MV-4-11 (cell line): ENCODE measurements around the gene HECTD1.
"Not testable (repeated sequence)": the region's sequence is repeated elsewhere in the genome, so short reads cannot be mapped to it uniquely, and the experiment has no call there.

ENCODE experiments used
- DNase-seq: peaks from one replicate; lab custom pipeline; 2025; lab: John Stamatoyannopoulos, UW

The HECTD1 gene

DNA sequence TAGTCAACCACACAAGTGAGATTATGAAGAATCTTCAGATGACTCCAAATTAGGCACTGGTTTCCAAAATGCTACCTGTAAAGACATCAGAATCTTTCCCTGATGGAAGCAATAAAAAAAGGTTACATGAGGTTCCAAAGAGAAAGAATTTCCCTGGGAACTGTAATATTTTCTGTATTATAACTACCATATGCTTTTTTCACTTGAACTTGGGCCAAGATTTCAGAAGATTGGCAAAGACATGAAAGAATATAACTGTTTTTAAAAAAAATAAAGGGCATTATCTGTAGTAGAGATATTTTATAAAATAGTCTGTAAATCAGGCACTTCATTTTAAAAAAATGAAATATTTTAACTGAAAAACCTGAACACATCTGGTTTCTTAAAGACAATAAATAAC, 12.9 kb downstream of the HECTD1 start:
- DNase-seq: no peak

DNA sequence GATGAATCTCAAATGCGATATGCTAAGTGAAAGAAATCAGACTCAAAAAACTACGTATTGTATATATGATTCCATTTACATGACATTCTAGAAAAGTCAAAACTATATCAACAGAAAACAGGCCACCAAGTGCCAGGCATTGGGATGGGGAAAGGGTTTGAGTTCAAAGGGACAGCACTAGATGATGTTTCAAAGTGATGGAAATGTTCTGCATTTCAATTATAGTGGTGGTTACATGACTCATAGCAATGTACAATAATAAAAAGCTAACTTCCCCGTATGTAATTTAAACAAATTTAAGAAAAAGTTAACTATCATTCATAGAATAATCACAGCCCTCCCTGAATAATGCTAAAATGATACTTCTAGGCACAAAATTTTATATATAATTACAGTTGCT, 13.5 kb downstream of the HECTD1 start:
- DNase-seq: peak; percentile 51

DNA sequence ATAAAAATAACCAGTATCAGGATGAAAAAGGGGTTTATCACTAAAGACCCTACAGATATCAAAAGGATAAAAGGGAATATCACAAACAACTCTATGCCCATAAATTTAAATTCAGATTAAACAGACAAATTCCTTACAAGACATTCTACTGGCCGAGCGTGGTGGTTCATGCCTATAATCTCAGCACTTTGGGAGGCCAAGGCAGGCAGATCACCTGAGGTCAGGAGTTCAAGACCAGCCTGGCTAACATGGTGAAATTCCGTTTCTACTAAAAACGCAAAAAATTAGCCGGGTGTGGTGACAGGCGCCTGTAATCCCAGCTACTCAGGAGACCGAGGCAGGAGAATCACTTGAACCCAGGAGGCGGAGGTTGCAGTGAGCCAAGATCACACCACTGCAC, 15.0 kb downstream of the HECTD1 start:
- not testable (repeated sequence) for DNase-seq

DNA sequence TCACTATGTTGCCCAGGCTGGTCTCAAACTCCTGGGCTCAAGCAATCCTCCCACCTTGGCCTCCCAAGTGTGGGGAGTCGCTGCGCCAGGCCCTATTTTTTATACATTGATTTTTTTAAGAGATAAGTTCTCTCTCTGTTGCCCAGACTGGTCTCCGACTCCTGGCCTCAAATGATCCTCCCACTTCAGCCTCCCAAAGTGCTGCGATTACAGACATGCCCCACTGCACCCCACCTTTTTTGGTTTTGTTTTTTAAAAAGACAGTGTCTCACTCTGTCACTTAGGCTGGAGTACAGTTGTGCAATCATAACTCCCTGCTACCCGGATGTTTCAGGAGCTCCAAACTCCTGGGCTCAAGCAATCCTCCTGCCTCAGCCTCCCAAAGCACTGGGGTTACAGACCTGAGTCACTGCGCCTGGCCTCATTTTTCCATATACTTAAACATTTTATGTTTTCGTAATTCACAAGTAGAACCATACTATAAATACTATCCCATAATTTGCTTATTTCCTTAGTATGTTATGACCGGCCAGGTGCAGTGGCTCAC, 16.8 kb downstream of the HECTD1 start:
- DNase-seq: no peak

DNA sequence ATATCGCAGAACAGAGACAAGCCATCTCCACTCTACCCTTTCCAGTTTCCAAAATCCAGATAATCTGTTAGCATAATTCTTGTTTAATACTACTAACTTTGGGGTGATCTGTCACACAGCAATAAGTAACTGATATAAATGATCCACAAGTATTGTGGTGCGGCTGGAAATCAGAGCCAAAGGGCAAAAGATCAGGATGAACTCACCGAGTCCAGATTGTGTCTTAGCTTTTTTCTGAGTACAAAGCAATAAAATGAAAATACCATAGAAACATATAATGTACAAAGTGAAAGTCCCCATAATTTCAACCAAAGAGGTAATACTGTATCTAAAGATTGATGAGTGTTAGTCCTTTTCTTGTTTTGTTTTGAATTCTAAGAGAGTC, 17.4 kb downstream of the HECTD1 start:
- DNase-seq: no peak

DNA sequence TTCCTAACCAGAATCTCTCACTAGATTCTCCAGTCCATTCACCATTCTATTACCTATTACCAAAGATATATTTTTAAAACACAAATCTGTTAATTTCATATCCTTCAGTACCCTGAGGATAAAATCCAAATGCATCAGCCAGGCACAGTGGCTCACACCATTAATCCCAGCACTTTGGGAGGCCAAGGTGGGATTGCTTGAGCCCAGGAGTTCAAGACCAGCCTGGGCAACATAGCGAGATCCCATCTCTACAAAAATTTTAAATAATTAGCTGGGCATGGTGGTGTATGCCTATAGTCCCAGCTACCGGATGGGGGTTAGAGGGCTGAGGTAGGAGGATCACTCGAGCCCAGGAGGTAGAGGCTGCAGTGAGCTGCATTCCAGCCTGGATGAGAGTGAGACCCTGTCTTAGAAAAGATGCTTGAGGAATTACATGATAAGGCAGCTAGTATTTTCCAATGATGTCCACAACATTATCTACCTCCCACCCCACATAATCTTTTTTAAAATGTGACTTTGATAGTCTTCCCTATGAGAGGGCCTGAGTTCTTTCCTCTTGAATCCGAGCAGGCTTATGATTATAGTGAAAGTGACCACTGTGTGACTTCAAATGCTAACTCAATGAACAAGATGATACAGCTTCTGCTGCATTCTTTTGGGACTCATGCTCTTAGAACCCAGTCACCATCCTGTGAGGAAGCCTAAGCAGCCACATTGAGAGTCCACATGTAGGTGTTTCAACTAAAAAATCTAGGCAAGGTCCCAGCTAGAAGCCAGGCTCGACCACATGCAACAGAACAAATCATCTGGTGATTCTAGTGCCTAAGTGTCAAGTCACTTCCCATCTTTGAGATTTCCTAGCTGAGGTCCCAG, 18.0 kb downstream of the HECTD1 start:
- DNase-seq: no peak

DNA sequence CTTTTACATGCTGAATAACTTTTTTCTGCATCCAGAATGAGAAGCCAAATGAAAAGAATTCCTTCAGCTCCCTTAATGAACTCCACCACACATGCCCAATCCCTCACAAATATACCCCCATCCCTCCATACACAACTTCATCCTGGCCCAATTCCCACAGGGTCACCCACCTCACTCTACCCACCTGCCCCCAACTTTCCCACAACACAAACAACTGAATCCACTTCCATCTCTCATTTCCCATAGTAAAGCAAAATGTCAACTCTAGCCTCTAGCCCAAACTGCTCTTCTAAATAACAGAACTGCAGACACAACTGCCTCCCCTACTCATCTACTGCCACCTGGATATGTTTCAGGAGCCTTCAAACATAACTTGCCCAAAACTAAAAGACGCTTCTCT, 18.8 kb downstream of the HECTD1 start:
- DNase-seq: no peak

DNA sequence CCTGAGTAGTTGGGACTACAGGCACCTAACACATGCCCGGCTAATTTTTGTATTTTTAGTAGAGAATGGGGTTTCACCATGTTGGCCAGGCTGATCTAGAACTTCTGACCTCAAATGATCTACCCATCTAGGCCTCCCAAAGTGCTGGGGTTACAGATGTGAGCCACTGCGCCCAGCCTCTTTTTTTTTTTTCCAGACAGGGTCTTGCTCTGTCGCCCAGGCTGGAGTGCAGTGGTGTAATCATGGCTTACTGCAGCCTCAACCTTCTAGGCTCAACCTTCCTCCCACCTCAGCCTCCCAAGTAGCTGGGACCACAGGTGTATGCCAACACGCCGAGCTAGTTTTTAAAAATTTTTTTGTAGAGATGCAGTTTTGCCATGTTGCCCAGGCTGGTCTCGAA, 25.6 kb downstream of the HECTD1 start:
- not testable (repeated sequence) for DNase-seq

DNA sequence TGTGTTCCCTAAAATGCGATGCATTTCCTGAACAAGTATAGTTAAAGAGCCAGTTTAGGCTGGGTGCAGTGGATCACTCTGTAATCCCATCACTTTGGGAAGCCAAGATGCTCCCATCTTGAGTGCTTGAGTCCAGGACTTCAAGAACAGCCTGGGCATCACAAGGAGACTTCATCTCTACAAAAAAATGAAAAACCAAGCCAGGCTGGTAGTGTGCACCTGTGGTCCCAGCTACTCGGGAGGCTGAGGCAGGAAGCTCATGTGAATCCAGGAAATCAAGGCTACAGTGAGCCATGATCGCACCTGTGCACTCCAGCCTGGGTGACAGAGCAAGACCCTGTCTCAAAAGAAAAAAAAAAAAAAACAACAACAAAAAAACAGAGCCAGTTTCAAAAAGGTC, 26.3 kb downstream of the HECTD1 start:
- no peak for DNase-seq

DNA sequence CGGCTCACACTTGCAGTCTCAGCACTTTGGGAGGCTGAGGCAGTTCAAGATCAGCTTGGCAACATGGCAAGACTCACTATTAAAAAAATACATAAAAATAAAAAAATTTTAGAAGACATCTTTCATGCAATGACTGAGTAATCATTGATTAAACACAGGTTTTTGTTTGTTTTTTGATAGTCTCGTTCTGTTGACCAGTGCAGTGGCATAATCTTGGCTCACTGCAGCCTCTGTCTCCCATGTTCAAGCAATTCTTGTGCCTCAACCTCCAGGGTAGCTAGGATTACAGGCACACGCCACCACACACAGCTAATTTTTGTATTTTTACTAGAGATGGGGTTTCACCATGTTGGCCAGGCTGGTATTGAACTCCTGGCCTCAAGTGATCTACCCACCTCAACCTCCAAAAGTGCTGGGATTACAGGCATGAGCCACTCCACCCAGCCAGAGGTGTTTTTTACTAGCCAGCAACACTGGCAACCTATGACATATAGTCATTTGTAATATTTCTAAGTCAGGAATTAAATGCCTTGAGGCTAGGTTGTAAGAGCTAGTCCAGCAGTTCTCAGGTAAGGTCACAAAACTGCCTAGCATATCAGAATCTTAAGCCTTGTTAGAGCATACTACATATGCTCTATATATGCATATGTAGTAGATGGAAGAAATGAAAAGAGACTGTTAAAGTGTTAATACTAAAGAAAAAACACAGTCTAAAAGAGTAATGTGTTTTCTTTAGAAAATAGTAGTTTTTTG, 27.1 kb downstream of the HECTD1 start:
- no peak for DNase-seq

DNA sequence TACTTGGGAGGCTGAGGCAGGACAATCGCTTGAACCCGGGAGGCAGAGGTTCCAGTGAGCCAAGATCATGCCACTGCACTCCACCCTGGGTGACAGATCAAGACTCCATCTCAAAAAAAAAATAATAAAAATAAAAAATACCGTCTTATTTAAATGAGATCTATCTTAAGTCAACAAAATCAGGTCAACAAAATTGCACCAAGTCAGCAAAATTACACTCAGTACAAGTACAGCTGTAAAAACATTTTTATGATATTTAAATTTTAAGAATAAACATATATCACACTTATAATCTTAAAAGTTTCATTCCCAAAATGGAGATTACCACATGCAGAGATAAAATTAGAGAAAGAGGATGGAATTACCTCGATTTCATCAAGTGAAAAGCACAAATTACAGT, 33.2 kb downstream of the HECTD1 start:
- no peak for DNase-seq

DNA sequence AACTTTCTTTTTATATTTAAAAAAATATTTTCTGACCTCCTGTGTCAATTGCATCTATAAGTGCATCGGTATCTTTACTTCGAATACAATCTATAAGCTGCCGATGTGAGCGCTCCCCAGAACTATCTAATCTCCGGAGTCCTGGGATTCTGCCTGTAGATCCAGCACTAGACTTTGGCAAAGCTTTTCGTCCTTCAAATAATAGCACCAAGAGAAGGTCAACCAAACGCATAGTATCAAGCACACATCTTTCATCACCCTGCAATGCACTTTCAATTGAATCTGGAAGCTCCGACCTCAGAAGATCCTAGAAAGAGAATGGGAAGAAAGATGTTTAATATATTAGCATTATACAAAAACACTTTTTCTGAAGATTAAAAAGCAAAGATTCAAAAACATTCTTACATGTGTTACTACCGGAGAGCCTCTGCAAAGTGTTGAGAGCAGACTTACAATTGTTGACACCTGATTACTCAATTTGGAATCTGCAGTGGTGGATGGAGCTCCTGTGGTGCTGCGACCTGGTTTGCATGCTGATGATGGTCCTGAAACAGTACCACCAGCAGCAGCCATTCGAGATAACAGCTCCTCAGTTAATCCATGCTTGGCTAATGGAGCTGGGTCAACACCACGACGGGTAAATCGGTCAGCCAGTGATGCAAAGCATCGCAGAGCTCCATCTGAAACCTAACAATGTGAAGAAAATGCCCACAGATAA, 34.3 kb downstream of the HECTD1 start:
- DNase-seq: no peak

DNA sequence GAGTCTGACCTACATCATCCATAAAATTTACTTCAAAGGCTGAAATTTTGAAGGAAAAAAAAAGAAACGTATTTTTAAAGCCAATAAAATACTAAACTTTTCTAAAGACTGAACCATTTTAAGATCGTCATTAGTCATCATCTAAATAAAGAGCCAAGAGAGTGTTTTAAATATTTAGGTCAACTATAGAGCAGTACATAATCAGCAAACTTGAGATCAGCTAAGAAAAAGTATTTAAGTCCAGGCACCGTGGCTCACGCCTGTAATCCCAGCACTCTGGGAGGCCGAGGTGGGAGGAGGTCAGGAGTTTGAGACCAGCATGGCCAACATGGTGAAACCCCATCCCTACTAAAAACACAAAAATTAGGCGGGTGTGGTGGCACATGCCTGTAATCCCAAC, 35.5 kb downstream of the HECTD1 start:
- DNase-seq: no peak

DNA sequence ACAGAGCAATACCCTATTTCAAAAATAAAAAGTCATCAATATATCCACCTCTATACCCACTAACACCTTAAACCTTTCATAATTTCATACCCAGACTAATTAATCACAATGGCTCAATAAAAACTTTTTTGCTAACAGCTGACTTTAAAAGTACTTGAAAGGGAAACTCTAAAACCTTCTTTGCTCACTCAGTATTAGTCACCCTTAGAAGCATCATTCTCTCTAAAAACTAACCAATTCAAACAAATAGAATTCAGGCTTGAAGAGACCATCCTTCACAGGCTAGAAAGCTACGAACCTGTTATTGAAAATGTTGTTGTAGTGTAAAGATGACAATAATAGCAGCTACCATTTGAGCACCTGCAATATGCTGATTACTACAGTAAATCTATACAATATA, 37.2 kb downstream of the HECTD1 start:
- no peak for DNase-seq

DNA sequence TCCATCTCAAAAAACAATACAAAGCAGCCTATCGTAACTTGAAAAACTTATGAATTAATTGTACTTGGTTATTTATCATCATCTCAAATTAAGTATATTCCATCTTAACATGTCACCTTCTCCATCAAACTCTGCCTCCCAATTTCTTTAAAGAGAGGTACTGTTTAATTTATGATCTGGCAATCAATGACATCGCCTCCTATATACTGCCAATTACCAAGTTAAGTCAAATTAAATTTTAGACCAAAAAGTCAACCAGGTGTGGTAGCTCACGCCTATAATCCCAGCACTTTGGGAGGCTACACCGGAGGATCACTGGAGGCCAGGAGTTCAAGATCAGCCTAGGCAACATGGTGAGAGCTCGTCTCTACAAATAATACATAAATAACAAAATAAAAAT, 37.7 kb downstream of the HECTD1 start:
- no peak for DNase-seq

DNA sequence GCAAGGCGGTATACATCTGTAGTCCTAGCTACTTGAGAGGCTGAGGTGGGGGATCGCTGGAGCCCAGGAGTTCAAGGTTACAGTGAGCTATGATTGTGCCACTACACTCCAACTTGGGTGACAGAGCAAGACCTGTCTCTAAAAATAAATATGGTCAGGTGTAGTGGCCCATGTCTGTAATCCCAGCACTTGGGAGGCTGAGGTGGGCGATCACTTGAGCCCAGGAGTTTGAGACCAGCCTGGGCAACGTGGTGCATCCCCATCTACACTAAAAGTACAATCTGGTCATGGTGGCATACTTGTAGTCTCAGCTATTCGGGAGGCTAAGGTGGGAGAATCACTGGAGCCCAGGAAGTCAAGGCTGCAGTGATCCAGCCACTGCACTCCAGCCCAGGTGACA, 40.6 kb downstream of the HECTD1 start:
- DNase-seq: no peak

DNA sequence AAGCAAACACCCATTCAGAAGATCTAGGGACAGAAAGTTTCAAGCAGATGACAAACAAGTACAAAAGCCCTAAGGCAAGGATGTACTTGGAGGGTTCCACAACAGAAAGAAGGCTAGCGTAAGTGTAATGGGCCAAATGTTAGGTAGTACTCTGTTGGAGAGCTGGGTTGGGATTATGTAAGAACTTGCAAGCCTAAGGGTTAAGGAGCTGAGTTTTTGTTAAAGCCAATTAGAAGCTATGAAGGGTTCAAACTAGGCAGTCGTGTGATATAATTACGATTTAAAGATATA, 41.4 kb downstream of the HECTD1 start:
- DNase-seq: no peak

DNA sequence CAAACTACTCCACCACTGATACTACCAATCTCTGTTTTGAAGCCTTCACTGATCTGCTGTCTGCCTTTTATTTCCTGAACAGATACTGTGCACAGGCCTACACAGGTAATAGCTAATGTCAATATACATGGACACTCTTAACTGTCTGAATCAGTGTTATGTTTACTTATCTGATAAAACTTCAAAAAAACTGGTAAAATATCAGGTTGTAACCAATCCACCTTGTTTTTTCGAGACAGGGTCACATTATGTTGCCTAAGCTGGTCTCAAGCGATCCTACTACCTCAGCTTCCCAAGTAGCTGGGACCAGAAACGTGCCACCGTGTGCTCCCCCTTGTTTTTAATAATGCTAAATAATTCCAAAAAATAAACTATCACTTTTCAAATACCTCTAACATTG, 43.5 kb downstream of the HECTD1 start:
- no peak for DNase-seq

DNA sequence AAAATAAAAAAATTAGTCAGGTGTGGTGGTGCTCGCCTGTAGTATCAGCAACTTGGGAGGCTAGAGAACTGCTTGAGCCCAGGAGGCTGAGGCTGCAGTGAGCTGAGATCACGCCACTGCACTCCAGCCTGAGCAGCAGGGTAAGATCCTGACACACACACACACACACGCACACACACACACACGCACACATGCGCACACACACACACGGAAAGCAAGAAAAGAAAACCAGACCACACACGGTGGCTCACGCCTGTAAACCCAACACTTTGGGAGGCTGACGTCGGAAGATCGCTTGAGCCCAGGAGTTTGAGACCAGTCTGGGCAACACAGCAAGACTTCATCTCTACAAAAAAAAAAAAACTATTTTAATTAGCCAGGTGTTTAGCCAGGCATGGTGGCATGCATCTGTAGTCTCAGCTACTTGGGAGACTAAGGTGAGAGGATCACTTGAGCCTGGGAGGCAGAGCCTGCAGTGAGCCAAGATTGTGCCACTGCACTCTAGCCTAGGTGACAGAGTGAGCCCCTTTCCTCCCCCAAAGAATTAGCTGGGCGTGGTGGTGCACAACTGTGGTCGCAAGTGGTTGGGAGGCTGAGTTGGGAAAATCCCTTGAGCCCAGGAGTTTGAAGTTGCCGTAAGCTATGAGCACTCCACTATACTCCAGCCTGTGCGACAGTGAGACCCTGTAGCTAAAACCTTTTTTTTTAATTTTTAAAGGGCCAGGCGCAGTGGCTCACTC, 44.5 kb downstream of the HECTD1 start:
- no peak for DNase-seq

DNA sequence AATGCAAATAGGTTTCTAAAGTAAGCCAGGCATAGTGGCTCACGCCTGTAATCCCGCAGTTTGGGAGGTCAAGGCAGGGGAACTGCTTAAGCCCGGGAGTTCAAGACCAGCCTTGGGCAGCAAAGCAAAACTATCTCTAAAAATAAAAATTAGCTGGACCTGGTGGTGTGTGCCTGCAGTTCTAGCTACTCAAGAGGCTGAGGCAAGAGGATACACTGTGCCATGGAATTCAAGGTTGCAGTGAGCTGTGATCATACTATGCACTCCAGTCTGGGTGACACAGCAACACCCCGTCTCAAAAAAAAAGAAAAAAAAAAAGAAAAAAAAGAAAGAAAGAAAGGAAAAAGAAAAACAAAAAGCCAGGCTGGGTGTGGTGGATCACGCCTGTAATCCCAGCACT, 46.3 kb downstream of the HECTD1 start:
- DNase-seq: no peak

DNA sequence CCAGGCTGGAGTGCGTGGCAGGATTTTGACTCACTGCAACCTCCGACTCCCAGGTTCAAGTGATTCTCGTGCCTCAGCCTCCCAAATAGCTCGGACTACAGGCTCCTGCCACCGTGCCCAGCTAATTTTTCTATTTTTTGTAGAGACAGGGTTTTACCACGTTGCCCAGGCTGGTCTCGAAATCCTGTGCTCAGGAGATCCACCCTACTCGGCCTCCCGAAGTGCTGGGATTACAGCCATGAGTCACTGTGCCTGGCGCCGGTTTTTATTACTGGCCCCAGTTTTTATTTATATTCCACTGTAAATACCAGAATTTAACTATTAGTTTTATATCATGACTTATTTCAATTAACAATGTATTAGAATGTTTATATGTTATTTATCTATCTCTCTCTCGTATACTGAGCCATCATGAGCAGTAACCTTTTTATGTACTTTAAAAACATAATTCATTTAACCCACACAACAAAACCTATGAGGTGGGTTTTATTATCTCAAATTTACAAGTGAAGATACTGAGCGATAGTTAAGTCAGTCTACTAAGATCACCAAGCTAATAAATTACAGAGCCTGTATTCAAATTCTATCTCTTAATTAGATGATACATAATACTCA, 47.8 kb downstream of the HECTD1 start:
- no peak for DNase-seq

DNA sequence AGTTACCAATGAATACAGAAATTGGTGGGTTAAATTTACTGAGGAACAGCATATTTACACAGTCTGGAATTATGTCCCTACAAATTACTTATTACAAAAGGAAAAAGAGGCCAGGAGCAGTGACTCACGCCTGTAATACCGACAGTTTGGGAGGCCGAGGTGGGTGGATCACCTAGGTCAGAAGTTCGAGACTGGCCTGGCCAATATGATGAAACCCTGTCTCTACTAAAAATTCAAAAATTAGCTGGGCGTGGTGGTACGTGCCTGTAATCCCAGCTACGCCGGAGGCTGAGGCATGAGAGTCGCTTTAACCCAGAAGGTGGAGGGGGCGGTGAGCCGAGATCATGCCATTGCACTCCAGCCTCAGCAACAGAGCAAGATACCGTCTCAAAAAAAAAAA, 52.6 kb downstream of the HECTD1 start:
- no peak for DNase-seq
